GM19463 (cell line): ENCODE results near the gene UBE2V1.

Experiments
- ATAC-seq: cut with Tn5 transposase; IDR thresholded peaks from one replicate; pipeline ENCODE4 v1.9.1; 2021; ENCODE audit warnings: mild to moderate bottlenecking, moderate library complexity; ENCODE audit not compliant: unreplicated experiment

UBE2V1 gene

DNA sequence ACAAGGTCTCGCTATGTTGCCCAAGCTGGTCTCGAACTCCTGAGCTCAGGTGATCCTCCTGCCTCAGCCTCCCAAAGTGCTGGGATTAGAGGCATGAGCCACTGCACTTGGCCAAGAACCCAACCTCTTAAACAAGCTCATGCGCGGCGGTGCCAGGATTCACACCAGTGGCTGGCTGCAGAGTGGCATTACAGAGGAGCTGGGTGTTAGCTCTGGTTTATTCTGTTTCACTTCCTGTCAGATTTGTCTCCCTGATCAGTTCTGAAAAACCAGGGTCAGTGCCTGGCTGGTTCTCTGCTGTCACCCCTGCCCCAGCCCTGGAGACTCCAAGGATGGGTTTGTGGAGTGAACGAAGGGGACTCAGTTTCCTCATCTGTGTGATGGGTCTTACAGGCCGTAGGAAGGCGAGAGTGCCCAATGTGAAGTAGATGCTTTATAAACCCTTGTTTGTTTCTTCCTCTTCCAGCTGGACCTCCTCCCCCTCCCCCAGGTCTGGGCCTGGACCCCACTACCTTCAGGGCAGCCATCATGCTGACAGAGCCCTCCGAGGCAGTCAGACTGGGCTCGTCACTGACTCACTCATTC lies 63.4 kb downstream of the UBE2V1 start:
- ATAC-seq, result no peak

- no peak for ATAC-seq
Observed at GRCh38 chr20:50048420-50049166, 64.4 kb downstream of the UBE2V1 start.

GRCh38 chr20:50044353-50044960 lies 68.5 kb downstream of the UBE2V1 start:
- no peak for ATAC-seq

DNA sequence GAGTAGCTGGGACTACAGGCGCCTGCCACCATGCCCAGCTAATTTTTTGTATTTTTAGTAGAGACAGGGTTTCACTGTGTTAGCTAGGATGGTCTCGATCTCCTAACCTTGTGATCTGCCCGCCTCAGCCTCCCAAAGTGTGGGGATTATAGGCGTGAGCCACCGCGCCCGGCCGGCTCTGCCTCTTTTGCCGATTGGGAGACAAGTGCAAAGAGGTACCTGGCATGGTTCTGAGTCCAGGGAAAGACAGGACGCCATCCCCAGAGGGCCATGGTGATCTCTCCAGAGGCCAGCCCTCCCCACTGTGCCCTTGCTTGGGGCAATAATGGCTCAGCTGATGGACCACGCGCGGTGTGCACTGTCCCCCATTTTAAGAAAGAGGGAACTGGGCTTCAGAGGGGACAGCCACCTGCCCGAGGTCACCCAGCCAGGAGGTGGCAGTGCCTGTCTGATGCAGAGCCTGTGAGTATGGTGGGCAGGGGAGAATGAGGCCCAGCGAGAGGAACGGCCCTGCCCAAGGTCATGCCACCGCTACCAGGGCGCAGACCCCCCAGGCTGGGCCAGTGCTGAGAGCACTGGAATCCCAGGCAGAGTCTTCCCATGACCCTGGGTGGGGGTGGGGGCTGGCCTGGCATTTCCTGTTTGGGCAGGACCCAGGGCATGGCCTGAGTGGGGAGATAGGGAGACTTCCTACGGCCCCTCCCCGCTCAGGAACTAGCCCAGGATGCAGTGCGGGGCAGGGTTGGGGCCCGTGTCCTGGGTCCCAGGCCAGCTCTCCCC lies 69.2 kb downstream of the UBE2V1 start:
- no peak for ATAC-seq

GRCh38 chr20:50042370-50043313 lies 70.3 kb downstream of the UBE2V1 start:
- no peak for ATAC-seq

DNA sequence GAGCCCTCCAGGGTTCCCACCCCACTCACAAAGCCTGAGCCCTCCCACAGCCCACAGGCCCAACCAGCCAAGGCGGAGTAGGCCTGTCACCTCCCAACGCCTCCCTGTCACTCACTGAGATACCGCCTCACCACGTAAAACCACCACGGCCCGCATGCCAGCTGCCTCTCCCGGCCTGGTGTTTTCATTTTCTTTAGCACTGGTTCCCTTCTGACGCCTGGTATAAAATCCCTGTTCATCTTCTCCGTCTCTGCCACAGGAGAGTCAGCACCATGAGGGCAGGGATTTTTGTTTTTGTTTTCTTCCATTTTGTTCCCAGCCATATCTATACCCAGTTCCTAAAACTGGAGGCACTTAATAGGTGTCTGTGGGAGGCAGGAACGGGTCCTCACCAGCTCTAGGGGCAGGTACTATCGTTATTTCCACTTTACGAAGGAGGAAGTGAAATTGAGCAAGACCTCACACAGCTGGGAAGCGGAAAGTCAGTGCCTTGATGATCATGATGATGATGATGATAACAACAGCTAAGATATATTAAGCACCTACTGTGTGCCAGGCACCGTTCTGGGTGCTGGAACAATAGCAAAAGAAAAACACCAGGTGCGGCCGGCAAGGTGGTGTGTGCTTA lies 71.6 kb downstream of the UBE2V1 start:
- ATAC-seq, result no peak

DNA sequence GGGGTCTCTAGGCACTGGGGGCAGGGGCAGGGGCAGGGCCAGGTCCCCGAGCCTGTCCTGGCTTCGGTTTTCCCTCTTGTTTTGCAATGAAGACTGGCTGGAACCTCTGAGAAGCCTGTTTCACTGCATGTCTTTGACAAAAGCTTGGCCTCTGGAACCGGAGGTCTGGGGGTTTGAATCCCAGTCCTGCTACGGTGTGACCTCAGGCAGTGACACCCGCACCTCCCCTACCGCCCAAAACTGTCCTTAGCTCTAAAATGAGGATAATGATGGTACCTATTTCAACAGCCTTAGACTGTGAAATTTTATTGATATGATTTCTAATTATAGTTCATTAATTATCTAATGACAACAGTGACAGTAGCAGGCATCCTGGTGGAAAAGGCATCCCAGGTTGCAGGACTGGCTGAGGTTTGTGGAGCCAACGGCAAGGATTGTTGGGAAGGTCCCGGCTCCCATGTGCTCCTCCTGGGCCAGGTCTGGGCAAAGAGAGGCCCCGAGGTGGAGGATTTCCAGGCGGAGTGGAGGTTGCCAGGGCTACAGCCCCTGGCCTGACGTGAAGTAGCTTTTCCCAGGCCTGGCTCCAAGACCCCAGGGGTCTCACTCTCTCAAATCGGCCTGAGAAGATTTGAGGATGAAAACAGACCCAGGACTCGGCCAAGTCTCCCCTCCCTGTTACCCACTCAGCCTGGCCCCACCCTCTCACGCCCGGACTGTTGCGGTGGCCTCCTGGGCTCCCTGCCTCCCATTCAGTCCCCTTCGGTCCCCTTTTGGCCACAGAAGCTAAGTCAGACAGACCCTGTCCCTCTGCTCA lies 72.3 kb downstream of the UBE2V1 start:
- no peak for ATAC-seq

- ATAC-seq, result no peak
Observed at GRCh38 chr20:50039706-50040431, 73.1 kb downstream of the UBE2V1 start.

DNA sequence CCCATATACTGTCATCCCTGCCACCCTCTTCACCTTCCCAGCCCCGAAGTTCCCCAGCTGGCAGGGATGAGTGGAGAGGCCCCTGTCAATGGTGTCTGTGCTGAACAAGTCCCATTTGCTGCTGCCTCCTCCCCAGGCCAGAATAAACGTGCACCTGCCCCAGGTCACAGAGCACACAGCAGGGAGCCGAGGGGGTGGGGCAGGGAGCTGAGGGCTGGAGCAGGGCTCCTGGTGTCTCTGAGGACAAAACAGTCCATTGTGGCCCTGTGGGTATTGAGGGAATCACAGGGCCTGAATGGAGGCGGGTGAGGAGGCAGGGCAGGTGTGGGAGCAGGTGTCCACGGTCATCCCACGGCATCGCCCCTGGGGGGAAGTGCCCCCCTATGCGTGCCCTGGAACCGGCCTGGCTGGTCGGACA lies 74.4 kb downstream of the UBE2V1 start:
- no peak for ATAC-seq

GRCh38 chr20:50038169-50038568 lies 74.8 kb downstream of the UBE2V1 start:
- no peak for ATAC-seq

- ATAC-seq, result no peak
Observed at GRCh38 chr20:50037575-50037974, 75.4 kb downstream of the UBE2V1 start.

DNA sequence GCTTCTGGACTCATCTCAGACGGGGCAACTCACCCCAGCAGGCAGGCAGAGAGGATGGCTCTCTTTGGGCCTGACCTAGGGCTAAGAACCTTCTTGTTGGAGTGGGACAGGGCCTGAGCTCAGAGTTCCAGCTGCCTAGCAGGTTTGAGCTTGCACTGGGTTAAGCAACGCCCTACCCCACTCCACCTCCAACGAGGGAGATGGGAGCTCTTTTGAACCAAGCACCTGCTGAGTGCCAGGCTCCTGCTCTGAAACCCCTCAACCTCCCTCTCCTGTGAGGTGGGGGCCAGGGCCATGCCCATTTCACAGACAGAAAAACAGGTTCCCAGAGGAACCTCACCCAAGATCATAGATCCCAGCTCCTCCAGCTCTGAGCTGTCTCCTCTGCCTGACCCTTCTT lies 75.8 kb downstream of the UBE2V1 start:
- ATAC-seq, result no peak

DNA sequence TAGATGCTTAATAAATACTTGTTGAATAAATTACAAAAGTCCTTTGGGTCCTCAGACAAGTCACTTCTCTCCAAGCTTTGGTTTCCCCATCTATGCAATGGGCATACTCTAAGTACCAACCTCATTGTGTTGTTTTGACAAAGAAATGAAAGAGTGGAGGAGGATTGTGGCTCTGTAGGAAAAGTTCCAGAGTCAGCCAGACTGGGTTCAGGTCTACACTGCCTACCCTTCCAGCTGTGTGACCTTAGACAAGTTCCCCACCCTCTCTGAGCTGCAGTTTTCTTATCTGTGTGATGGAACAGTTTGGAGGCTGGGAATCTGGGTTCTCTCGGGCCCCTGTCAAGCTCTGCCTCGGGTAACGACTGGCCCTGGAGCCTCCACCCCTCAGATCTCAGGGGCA lies 76.2 kb downstream of the UBE2V1 start:
- ATAC-seq, result no peak

DNA sequence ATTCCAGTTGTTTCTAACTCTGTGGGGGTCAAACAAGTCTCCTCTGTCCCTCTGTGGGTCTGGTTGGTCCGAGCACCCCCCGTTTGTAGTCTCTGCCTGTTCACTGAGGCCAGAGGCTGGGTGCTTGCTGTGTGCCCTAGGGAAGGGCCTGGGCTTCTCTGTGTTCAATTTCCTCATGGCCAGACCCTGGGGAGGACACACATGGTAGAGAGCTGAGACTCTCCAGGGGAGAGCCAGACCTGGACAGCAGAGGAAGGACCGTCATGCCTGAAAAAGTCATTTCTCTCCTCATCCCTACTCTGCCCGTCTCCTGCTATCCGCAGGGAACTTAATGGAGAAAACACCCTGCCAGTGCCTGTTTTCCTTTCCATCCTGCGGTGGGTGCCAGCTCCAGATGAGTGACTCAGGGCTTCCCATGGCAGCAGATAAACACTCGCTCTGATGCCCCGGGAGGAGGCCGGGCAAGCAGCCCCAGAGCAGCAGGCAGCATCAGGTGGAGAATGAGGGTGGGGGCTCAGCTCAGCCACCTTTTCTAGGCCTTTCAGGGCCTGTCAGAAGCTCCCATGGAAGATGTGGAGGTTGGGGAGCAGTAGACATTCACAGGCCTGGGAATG lies 78.3 kb downstream of the UBE2V1 start:
- no peak for ATAC-seq

DNA sequence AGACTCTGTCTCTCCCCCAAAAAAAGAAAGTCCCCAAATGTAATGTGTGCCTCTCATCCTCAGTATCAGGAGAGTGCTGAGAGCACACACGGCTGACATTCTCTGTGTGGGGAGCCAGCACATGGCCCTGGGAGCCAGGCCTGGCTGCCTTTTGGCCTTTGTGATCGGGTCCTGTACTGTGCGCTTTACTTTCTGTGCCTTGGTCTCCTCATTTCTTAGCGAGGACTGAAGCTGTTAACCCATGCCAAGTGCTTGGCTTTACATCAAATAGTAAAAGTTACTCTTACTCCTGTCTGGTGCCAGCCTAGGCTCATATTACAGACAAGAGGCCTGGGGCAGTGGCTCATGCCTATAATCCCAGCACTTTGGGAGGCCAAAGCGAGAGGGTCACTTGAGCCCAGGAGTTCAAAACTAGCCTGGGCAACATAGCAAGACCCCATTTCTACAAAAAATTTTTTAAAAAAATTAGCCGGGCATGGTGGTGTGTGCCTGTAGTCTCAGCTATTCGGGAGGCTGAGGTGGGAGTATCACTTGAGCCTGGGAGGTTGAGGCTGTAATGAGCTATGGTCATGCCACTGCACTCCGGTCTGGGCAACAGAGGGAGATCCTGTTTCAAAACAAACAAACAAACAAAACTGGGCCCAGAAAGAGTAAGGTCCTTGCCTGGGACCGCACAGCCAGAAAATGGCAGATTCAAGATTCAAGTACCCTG lies 79.8 kb downstream of the UBE2V1 start:
- no peak for ATAC-seq
